Fibroblast of pulmonary artery (primary cell): ENCODE measurements around the gene HPN.
"Not testable (repeated sequence)": the region's sequence is repeated elsewhere in the genome, so short reads cannot be mapped to it uniquely, and the experiment has no call there.

Source experiments
- DNase-seq: peaks from one replicate; pipeline ENCODE4 v3.0.0-alpha.2; 2010; ENCODE audit warnings: low read depth
- H3K4me3 ChIP-seq: replicated peaks from 2 replicates; pipeline ENCODE4 v1.5.1; 2011; ENCODE audit warnings: low read depth, mild to moderate bottlenecking, control low read depth, low read length, moderate library complexity
- CTCF ChIP-seq: IDR thresholded peaks from 2 replicates; pipeline ENCODE4 v1.5.1; 2011; ENCODE audit warnings: mild to moderate bottlenecking, control low read depth, low read length, inconsistent platforms; ENCODE audit errors: missing control alignments

The HPN gene

GRCh38 chr19:35094656-35095055 is 53.1 kb downstream of the HPN start:
- H3K4me3 ChIP-seq, result no peak overlapping the region
- DNase-seq, result no peak
- no peak for TF ChIP-seq CTCF

GRCh38 chr19:35095667-35096368 is 54.3 kb downstream of the HPN start:
- no peak for TF ChIP-seq CTCF
- DNase-seq, result no peak
- H3K4me3 ChIP-seq, result no peak overlapping the region

- no peak overlapping the region for H3K4me3 ChIP-seq
- no peak for DNase-seq
- no peak for TF ChIP-seq CTCF
These were observed 57.0 kb downstream of the HPN start for GRCh38 chr19:35098413-35099049.

- no peak for DNase-seq
- no peak overlapping the region for H3K4me3 ChIP-seq
- TF ChIP-seq CTCF, result no peak
These were observed 57.8 kb downstream of the HPN start for GRCh38 chr19:35099155-35099896.

- H3K4me3 ChIP-seq, result no peak overlapping the region
- DNase-seq, result no peak
- TF ChIP-seq CTCF, result no peak
These were observed 58.4 kb downstream of the HPN start for GRCh38 chr19:35099897-35100275.

- H3K4me3 ChIP-seq, result no peak overlapping the region
- TF ChIP-seq CTCF, result no peak
These were observed 59.3 kb downstream of the HPN start for GRCh38 chr19:35100588-35101533.

GRCh38 chr19:35101949-35102348 is 60.4 kb downstream of the HPN start:
- not testable (repeated sequence) for H3K4me3 ChIP-seq

More at GRCh38 chr19:35100588-35101533, 59.3 kb downstream of the HPN start:
- DNase-seq, result no peak

GRCh38 chr19:35103614-35104013 is 62.1 kb downstream of the HPN start:
- not testable (repeated sequence) for H3K4me3 ChIP-seq, DNase-seq

More at GRCh38 chr19:35101949-35102348, 60.4 kb downstream of the HPN start:
- not testable (repeated sequence) for DNase-seq
